Tibial artery (tissue), 4 donors: ENCODE results near the gene TREH.
"Not testable (repeated sequence)": the region's sequence is repeated elsewhere in the genome, so short reads cannot be mapped to it uniquely, and the experiment has no call there.

ENCODE experiments used
- DNase-seq, 2 donors: peaks; one replicate each; pipeline ENCODE4 v3.0.0-alpha.2; 2019
- H3K27ac ChIP-seq, 2 donors: fragments of 200-600 bp; sonication (generic) in 1 of 2; 1 replicate in 1 of 2; 2 replicates in 1 of 2; pipeline ENCODE4 v1.5.1; 2018 to 2019; ENCODE audit warnings: mild to moderate bottlenecking in 1 of 2
- H3K27me3 ChIP-seq, 2 donors: fragments of 200-600 bp; sonication (generic) in 1 of 2; one replicate each; pipeline versions ENCODE4 v1.5.1 to v1.6.0; 2016 to 2019
- H3K36me3 ChIP-seq, 3 donors: fragments of 200-600 bp; sonication (generic) in 2 of 3; one replicate each; pipeline ENCODE4 v1.5.1; 2016 to 2019; ENCODE audit warnings: mild to moderate bottlenecking in 2 of 3
- H3K4me1 ChIP-seq, 4 donors: fragments of 200-600 bp; sonication (generic) in 2 of 4; 1 replicate in 3 of 4; 2 replicates in 1 of 4; pipeline ENCODE4 v1.5.1; 2016 to 2019
- H3K4me3 ChIP-seq, 2 donors: fragments of 200-600 bp; sonication (generic) in 1 of 2; 1 replicate in 1 of 2; 2 replicates in 1 of 2; pipeline ENCODE4 v1.5.1; 2018 to 2019; ENCODE audit warnings: mild to moderate bottlenecking in 2 of 2
- H3K9me3 ChIP-seq, 3 donors: fragments of 200-600 bp; sonication (generic) in 1 of 3; one replicate each; pipeline ENCODE4 v1.5.1; 2016 to 2019
- intact Hi-C: fragments of 100-400 bp; cut with DNase I; formaldehyde crosslinking; loops from one replicate; pipeline ENCODE4 v1.15.0; 2023; ENCODE audit warnings: low total_unique reads
- TF ChIP-seq, protein P1 (sequence below), 2 experiments: fragments of 200-600 bp in 1 of 2; fragments of 450-650 bp in 1 of 2; IDR thresholded peaks; one replicate each; pipeline ENCODE4 v1.5.1; 2017 to 2019; ENCODE audit warnings: antibody characterized with exemption in 2 of 2, mild to moderate bottlenecking in 1 of 2, moderate library complexity in 1 of 2

TREH gene, protein sequence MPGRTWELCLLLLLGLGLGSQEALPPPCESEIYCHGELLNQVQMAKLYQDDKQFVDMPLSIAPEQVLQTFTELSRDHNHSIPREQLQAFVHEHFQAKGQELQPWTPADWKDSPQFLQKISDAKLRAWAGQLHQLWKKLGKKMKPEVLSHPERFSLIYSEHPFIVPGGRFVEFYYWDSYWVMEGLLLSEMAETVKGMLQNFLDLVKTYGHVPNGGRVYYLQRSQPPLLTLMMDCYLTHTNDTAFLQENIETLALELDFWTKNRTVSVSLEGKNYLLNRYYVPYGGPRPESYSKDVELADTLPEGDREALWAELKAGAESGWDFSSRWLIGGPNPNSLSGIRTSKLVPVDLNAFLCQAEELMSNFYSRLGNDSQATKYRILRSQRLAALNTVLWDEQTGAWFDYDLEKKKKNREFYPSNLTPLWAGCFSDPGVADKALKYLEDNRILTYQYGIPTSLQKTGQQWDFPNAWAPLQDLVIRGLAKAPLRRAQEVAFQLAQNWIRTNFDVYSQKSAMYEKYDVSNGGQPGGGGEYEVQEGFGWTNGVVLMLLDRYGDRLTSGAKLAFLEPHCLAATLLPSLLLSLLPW

DNA sequence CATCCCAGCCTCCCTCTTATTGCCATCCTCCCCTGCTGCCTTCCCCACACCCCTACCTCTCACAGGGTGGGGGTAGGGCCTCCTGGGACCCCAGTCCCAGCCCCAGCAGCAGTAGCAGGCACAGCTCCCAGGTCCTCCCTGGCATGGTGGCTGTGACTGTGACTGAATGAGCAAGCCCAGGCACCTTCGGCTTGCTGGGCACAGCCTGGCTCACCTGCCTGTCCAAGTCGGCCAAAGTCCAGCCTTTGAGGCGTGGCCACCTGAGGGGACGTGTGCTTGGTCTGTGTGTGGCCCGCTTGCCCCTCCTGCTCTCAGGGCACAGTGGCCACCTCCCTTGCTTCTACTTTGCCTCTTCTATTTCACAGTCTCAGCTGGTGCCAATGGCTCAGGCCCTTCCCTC is at the start of gene TREH:
Gene TREH, minus strand, starts transcription at position 168 of the 400 bp plus-strand sequence. Its CDS starts 23 bp downstream, at position 145.
- Histone ChIP-seq H3K27me3 (no peaks in the 10 kb centered on the region), H3K9me3 (no peaks in the 10 kb centered on the region), H3K4me3 (no peak within 1 kb of the TSS), H3K4me1 (peaks cover 0 to 10% (median 0%) of the 10 kb centered on the region in 4 donors), H3K27ac (no peak within 1 kb of the TSS), H3K36me3 (no peaks in the 10 kb centered on the region)
- peak; percentile 11 to 55 for DNase-seq
- TF ChIP-seq, protein P1, sequence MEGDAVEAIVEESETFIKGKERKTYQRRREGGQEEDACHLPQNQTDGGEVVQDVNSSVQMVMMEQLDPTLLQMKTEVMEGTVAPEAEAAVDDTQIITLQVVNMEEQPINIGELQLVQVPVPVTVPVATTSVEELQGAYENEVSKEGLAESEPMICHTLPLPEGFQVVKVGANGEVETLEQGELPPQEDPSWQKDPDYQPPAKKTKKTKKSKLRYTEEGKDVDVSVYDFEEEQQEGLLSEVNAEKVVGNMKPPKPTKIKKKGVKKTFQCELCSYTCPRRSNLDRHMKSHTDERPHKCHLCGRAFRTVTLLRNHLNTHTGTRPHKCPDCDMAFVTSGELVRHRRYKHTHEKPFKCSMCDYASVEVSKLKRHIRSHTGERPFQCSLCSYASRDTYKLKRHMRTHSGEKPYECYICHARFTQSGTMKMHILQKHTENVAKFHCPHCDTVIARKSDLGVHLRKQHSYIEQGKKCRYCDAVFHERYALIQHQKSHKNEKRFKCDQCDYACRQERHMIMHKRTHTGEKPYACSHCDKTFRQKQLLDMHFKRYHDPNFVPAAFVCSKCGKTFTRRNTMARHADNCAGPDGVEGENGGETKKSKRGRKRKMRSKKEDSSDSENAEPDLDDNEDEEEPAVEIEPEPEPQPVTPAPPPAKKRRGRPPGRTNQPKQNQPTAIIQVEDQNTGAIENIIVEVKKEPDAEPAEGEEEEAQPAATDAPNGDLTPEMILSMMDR (IDR thresholded peaks at IDR 0.05) = no peak
- intact Hi-C loops = no loop called here

DNA sequence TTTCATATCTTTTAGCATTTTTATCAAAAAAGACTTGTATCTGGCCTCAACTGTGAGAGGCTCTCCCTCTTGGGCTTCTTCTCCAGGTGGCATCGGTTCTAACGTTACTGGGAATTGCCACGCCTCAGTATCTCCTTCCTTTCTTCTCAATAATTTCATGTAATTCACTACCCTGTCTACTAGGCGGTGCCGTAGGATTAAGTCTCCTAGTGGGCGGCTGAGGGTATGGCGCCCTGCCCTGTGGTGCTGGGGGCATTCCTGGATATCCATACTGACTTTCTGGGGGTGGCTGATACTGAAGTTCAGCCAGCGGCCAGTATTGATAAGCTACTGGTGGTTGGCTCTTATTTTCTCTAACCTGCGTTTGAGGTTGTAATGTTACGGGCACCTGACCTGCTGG is 48.7 kb upstream of the TREH start:
- H3K9me3 ChIP-seq, DNase-seq, H3K4me3 ChIP-seq, H3K36me3 ChIP-seq, H3K27me3 ChIP-seq, intact Hi-C loops, H3K4me1 ChIP-seq, H3K27ac ChIP-seq: not testable (repeated sequence)

DNA sequence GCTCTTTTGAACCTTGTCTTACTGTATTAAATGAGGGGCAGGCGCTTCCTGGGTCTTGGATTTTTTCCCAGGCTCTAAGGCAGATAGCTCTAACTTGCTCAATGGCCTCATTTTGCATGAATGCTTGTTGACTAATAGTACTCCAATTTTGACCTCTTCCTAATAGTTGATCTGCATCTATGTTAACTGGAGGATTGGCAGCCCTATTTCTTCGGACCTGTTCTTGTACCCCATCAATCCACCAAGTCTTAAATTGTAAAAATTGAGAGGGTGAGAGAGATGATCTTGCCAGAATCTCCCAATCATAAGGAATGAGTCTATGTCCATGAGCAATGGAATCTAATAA is 48.2 kb upstream of the TREH start:
- DNase-seq, intact Hi-C loops, H3K27me3 ChIP-seq, H3K4me1 ChIP-seq, H3K27ac ChIP-seq, H3K4me3 ChIP-seq, H3K9me3 ChIP-seq, H3K36me3 ChIP-seq: not testable (repeated sequence)

DNA sequence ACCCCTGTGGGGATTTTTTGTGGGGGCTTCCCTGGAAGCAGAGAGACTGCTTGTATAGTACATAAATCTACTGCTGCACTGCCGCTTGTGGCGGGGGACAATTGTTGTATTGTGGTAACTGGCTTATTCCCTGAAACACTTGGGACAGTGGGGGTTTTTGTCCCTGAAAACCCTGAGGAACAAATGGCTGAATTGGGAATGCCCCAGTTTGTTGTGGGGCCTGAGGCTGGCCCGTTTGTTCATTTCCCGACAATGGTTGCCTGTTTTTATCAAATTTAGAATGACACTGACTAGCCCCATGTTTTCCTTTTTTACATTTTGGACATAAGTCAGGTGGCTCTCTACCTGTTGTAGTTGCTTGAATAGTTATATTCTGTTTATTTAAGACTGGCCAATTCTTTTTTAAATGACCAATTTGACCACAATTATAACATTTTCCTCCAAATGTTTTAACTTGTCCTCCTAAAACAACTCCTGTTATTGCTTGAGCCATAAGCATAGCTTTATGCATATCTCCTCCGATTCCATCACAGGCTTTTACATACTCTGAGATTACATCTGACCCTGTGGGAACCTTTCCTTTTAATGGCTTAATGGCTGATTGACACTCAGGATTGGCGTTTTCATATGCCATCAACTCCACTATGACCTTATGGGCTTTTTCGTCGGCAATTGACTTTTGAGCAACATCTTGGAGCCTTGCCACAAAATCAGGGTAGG is 47.7 kb upstream of the TREH start:
- H3K27me3 ChIP-seq, H3K4me3 ChIP-seq, H3K36me3 ChIP-seq, H3K9me3 ChIP-seq, DNase-seq, intact Hi-C loops, H3K4me1 ChIP-seq, H3K27ac ChIP-seq: not testable (repeated sequence)

DNA sequence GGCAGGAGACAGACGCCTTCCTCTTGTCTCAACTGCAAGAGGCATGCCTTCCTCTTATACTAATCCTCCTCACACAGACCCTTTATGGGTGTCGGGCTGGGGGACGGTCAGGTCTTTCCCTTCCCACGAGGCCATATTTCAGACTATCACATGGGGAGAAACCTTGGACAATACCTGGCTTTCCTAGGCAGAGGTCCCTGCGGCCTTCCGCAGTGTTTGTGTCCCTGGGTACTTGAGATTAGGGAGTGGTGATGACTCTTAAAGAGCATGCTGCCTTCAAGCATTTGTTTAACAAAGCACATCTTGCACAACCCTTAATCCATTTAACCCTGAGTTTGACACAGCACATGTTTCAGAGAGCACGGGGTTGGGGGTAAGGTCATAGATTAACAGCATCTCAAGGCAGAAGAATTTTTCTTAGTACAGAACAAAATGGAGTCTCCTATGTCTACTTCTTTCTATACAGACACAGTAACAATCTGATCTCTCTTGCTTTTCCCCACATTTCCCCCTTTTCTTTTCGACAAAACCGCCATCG is 42.1 kb upstream of the TREH start:
- H3K9me3 ChIP-seq, H3K27me3 ChIP-seq, DNase-seq, H3K4me3 ChIP-seq, intact Hi-C loops, H3K4me1 ChIP-seq, H3K36me3 ChIP-seq, H3K27ac ChIP-seq: not testable (repeated sequence)

DNA sequence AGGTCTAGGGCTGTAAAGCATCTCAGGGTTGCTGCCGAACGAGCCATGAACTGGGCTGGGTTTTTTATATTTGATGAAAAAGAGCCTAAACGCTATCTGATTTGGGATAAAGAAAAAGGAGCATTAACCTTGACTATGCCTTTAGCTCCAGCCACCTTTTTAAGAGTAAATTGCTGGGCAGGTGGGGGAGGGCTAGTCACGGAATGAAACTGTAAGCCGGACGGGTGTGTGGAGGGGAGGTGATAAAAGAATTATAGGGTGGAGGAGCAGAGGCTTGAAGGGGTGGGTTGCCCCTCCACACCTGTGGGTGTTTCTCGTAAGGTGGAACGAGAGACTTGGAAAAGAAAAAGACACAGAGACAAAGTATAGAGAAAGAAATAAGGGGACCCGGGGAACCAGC is 41.3 kb upstream of the TREH start:
- H3K36me3 ChIP-seq, H3K27ac ChIP-seq, H3K4me3 ChIP-seq, H3K9me3 ChIP-seq, H3K4me1 ChIP-seq, DNase-seq, H3K27me3 ChIP-seq, intact Hi-C loops: not testable (repeated sequence)

DNA sequence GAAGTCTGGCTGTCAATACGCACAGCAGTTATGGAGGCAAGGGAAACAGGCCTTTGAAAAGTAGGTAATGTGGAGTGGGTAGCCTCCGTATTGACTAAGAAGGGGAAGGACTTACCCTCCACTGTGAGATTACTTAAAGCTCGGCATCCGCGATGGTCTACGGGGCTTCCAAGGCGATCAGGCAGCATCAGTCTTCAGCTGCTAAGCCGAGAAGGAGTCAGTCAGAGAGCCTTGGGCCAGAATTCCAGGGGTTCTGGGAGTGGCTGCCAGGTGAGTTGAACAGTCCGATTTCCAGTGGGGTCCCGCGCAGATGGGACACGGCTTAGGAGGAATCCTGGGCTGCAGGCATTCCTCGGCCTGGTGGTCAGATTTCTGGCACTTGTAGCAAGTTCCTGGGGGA is 40.6 kb upstream of the TREH start:
- H3K4me1 ChIP-seq, intact Hi-C loops, H3K27me3 ChIP-seq, H3K36me3 ChIP-seq, H3K4me3 ChIP-seq, DNase-seq, H3K9me3 ChIP-seq, H3K27ac ChIP-seq: not testable (repeated sequence)

DNA sequence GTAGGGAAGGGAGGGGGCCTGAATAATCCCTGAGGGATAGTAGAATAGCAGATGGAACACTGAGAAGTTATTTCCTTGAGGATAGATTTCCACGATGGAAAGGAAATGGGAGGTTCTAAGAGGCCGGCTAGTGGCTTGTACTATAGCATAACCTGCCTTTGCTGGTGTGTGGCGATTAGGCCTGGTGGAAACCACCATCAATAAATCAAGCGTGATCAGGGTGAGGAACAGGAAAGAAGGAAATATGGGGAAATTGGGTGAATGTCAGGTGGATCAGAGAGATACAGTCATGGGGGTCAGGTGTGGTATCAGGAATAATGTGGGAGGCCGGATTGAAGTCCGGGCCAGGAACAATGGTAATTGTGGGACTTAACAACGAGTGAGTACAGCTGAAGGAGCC is 39.1 kb upstream of the TREH start:
- H3K36me3 ChIP-seq, H3K4me1 ChIP-seq, H3K27ac ChIP-seq, H3K9me3 ChIP-seq, DNase-seq, H3K27me3 ChIP-seq, intact Hi-C loops, H3K4me3 ChIP-seq: not testable (repeated sequence)

DNA sequence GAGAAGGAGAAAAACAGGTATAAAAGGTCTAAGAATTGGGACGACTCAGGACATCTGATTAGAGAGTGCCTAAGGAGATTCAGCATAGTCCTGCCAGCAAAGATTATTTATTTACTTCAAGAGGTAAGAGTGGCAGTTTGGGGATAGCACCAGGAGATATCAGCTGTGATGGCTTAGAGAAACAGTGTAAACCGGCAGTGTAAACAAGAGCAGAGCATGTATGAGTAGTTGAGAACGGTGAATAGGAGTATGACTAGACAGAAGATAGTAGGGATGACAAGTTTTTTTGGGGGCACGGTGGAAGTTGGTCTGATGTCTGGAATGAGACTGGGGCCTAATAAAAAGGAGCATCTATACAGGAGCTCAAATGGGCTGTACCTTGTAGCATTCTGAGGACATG is 38.3 kb upstream of the TREH start:
- H3K4me3 ChIP-seq, H3K4me1 ChIP-seq, H3K36me3 ChIP-seq, H3K9me3 ChIP-seq, intact Hi-C loops, DNase-seq, H3K27ac ChIP-seq, H3K27me3 ChIP-seq: not testable (repeated sequence)

DNA sequence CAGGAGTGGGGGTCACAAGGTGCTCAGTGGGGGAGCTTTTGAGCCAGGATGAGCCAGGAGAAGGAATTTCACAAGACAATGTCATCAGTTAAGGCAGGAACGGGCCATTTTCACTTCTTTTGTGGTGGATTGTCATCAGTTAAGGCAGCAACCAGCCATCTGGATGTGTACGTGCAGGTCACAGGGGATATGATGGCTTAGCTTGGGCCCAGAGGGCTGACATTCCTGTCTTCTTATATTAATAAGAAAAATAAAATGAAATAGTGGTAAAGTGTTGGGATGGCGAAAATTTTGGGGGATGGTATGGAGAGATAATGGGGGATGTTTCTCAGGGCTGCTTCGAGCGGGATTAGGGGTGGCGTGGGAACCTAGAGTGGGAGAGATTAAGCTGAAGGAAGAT is 37.8 kb upstream of the TREH start:
- H3K27me3 ChIP-seq, H3K4me3 ChIP-seq, H3K9me3 ChIP-seq, H3K4me1 ChIP-seq, H3K36me3 ChIP-seq, intact Hi-C loops, H3K27ac ChIP-seq, DNase-seq: not testable (repeated sequence)
